ENCODE measurements around the gene MXD3.

MXD3 gene

GRCh38 chr5:177303121-177303924, 8.4 kb downstream of the MXD3 start, which contains the start of the genes PRELID1 and RAB24:
TSS of gene PRELID1 (plus strand) at chr5:177303799. CDS start at chr5:177303986, 187 bp downstream.
TSS of gene RAB24 (minus strand) at chr5:177303719. CDS start at chr5:177303288, 431 bp downstream.
- DNase-seq (peak; percentile 95), ATAC-seq (peak; percentile 55)

GRCh38 chr5:177302354-177303110, 9.2 kb downstream of the MXD3 start:
- no peak for ATAC-seq
- no peak for DNase-seq

GRCh38 chr5:177301503-177302165, 10.1 kb downstream of the MXD3 start:
- ATAC-seq: no peak
- DNase-seq: no peak

DNA sequence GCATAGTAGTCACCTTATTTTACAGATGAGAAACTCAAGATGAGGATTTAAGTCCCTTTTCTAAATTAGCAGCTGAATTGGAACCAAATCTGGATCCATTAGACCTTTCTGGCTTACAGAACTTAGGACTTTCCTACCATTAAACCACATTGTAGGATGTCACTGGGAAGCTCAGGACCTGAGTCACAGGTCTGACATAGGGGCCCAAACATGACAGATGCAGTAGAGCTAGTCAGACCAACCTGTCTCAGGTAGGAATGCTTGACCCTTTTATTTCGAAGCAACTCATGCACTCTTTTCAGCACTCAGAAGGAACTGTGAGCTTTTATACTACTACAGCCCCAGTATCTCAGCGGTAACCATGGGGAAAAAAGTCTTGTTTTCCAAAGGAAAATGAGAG, 10.7 kb downstream of the MXD3 start:
- DNase-seq (no peak), ATAC-seq (no peak)

DNA sequence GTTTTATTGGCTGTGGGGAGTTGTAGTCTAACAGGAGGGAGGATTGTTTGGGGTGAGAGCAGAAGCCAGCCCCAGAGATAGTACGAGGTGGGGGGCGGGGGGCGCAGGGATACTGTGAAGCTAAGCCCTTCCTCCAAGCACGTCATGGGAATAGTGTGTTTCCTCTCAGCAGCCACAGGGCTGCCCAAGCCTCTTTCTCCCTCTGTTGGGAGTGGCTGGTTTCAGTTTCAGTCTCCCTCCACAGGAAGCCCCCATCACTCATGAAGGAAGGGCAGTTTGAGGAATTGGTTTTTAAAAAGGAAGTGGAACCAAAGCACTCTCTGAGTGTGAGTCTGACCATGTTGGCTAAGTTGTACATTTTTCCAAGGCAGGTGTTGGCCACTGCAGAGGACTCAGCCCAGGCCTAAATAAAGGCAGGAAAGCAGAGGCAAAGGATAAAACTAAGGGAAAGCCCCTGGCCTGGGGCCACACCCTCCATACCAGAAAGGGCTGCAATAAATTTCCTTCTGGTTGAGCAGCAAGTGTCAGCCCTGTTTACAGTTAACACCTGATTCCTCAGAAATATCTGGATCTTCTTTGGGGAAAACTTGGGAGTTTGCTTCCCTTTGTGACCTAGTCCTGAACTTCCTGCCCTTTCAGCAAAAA, 11.3 kb downstream of the MXD3 start:
- DNase-seq (peak; percentile 75), ATAC-seq (peak; percentile 67)

DNA sequence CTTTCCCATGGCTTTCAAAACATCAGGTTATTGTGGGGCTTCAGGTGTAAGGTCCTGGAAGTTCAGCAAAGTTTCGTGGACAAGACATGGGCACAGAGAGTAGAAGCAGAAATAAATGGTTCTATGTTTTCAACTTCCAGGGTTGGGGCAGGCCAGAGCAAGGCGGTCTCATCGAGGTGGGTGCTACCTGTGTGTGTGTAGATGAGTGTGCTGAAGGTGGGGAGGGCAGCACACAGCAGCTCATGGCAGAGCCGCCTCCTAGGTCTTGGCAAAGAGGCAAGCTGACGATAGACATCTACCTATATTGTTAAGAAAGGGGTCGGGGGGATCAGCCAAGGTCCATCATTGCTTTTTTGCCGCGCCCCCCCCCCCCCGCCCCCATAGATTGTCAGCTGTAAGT, 12.0 kb downstream of the MXD3 start:
- DNase-seq: no peak
- ATAC-seq: no peak

DNA sequence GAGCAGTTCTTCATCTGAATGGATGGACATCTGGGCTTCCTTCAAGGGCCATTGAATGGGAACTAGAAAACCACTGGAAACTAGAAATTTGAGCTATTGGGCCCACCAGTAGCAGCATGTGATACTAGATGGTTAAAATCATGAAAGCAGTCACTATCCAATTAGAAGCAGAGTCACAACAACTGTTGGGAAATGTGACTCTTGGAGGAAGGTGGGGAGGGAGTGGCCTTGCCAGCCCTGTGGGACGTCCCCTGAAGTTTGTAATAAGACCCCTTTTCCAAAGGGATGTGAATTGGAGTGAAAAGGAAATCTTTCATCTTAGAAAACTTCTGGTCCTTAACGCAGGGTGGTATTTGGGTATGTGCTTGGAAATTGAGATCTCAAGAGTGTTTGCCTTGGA, 13.8 kb downstream of the MXD3 start:
- no peak for DNase-seq
- ATAC-seq: no peak

DNA sequence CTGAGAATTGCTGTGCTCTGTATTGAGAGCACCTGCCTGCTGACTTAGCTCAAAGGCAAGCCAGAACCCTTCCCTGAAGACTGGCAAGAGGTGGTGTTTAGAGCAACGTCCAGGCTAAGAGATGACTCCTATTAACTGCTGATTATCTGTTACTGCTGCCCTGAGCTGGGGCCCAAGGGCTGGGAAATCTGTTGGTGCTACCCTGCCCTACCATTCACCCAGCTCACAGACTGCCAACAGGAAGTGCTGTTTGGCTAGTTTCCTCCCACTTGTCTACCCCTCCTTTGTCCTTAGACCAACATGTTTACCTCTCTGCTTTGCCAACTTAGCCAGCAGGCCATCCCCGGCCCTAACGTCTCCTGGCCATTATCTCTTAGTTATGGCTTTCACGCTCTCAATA, 15.1 kb downstream of the MXD3 start:
- DNase-seq (no peak), ATAC-seq (no peak)

DNA sequence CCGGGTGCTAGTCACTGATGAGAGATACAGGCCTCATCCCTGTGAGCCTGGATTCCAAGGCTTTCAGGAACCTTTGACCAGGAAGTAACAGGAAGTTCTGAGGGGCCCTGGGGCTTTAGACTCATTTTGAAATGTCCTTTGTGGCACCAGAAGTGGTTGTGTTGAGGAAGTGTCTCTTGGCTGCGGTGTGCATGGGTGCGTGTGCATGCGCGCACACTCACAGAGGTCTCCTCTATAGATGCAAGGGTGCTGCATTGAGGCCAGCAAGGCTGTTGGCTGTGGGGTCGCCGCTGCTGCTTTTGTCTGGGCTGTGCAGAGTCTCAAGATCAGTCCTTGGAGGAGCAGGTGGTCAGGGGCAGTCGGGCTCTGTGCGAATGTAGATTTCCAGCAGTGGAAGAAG, 15.8 kb downstream of the MXD3 start:
- ATAC-seq (no peak), DNase-seq (no peak)

- ATAC-seq (no peak), DNase-seq (no peak)
These were observed 17.1 kb downstream of the MXD3 start for GRCh38 chr5:177294632-177295031.

GRCh38 chr5:177293819-177294581, 17.7 kb downstream of the MXD3 start:
- ATAC-seq (no peak), DNase-seq (no peak)

DNA sequence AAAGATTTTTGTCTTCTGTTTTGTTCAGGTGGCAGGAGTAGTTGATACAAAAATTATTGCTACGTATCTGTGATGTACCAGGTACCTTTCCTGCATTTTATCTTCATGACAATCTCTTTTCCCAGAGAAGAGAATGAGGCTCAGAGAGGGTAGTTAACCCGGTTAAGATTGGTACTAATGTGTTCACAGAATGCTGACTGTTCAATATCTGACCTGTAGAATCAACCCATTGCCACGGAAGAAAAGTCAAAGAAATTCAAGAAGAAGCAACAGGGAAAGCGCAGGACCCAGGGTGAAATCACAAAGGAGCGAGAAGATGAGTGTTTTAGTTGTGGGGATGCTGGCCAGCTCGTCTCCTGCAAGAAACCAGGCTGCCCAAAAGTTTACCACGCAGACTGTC, 20.0 kb downstream of the MXD3 start:
- no peak for ATAC-seq
- no peak for DNase-seq

DNA sequence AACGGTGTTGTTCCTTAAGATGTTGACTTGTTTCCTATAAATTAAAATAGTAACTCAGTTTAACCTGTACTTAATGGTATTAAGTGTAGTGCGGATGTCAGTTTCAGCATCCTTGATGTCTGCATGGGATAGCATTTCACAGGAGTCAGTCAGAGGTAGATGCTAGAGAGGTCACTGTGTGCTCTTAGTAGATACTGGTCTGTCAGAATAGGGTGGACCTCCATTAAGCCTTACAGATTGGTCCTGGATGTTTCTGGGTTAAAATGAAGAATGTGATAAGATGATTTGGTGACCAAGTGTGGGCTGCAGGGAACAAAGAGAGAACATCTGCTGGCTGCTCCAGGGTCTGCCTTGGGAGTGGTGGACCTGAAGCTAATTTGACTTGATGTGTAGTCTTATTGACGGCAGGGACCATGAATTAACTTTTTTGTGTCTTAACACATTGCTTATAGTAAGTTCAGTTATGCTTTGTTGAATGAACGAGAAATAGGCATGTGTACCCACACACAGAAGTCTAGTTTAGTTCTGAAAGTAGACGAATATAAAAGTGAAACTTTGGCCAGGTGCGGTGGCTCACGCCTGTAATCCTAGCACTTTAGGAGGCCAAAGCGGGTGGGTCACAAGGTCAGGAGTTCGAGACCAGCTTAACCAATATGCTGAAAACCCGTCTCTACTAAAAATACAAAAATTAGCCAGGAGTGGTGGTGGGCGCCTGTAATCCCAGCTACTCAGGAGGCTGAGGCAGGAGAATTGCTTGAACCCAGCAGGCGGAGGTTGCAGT, 20.7 kb downstream of the MXD3 start:
- DNase-seq (no peak), ATAC-seq (no peak)

GRCh38 chr5:177288191-177288590, 23.5 kb downstream of the MXD3 start:
- DNase-seq (no peak), ATAC-seq (no peak)

- ATAC-seq: no peak
- DNase-seq: no peak
These were observed 34.8 kb downstream of the MXD3 start for GRCh38 chr5:177276886-177277285.

DNA sequence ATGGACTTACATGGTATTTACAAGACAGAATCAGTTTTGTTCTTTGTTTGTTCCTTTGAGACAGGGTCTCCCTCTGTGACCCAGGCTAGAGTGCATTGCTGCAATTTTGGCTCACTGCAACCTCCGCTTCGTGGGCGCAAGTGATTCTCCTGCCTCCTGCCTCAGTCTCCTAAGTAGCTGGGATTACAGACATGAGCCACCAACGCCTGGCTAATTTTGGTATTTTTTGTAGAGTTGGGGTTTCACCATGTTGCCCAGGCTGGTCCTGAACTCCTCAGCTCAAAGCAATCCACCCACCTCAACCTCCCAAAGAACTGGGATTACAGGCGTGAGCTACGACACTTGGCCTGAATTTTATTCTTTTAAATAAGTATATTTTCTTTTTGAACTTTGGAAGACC, 35.8 kb downstream of the MXD3 start:
- DNase-seq (no peak), ATAC-seq (no peak)

DNA sequence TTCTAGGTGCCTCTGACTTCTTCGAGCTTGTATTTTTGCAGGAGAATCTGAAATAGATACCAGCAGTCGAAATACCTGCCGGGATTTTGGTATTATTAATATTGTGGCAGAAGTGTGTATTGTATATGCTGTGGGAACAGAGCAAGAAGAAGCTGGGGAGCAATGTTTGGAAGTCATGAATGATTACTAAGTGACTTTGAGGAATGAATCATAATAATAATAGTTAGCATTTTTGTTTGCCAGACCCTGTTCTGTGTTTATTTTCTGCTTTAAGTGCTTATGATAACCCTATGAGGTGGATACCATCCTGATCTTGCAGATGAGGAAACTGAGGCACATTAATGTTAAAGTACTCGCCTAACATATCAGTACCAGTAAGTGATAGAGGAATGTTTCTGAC, 40.6 kb downstream of the MXD3 start:
- ATAC-seq: no peak
- no peak for DNase-seq

- ATAC-seq (no peak), DNase-seq (no peak)
These were observed 41.0 kb downstream of the MXD3 start for GRCh38 chr5:177270653-177271052.

DNA sequence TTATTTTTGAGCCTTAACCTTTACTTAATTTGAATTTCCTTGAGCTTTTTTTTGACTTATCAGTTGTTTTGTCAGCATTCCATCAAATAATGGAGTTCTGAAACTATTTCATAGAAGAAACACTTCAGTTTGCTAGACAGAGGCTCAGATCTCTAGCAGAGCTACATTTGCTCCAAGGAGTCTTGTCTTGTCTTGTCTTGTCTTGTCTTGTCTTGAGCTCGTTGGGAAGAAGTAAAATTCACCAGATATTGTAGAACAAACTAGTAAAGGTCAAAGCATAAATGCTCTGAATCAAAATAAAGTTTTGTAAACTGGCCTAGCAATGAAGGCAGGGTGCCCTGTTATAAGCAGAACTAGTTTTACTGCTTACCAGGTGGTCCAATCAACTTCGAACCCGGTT, 41.7 kb downstream of the MXD3 start:
- no peak for DNase-seq
- ATAC-seq: no peak

GRCh38 chr5:177269232-177269895, 42.3 kb downstream of the MXD3 start:
- no peak for ATAC-seq

More at GRCh38 chr5:177269232-177269895, 42.3 kb downstream of the MXD3 start:
- DNase-seq: no peak

Measured in stimulated activated naive CD8-positive, alpha-beta T cell treated with anti-CD3 and anti-CD28 coated beads, Interleukin-15, Interleukin-2, amounts not matched to agents 100 U/mL and 50 U/mL, for 24 hours (primary cell).